Heart right ventricle (tissue), 16 donors: ENCODE results near the gene TMPRSS9. TPM values are rescaled to one million over a fixed set of nuclear protein-coding genes. Genes with fewer than 3 reads are reported as not detected.

Experiments
- ATAC-seq, 8 donors: fragments of 200-7000 bp; cut with Tn5 transposase; one replicate each; pipeline ENCODE4 v1.9.1; 2020; ENCODE audit warnings: mild to moderate bottlenecking in 8 of 8, moderate library complexity in 8 of 8, moderate number of reproducible peaks in 1 of 8
- DNase-seq, 2 donors: peaks; one replicate each; pipeline ENCODE4 v3.0.0-alpha.2; 2020
- H3K27ac ChIP-seq, 10 donors: fragments of 200-600 bp; sonication (generic) in 2 of 10; one replicate each; pipeline versions ENCODE4 v1.5.0 to v1.8.0; 2020 to 2022; ENCODE audit warnings: mild to moderate bottlenecking in 3 of 10
- H3K27me3 ChIP-seq, 7 donors: fragments of 200-600 bp; one replicate each; pipeline ENCODE4 v1.8.0; 2021 to 2022; ENCODE audit warnings: mild to moderate bottlenecking in 2 of 7
- H3K36me3 ChIP-seq, 9 donors: fragments of 200-600 bp; sonication (generic) in 1 of 9; one replicate each; pipeline versions ENCODE4 v1.5.0 to v1.8.0; 2020 to 2022; ENCODE audit warnings: mild to moderate bottlenecking in 2 of 9
- H3K4me1 ChIP-seq, 9 donors: fragments of 200-600 bp; sonication (generic) in 1 of 9; one replicate each; pipeline versions ENCODE4 v1.5.0 to v1.8.0; 2020 to 2022; ENCODE audit warnings: mild to moderate bottlenecking in 4 of 9
- H3K4me3 ChIP-seq, 10 donors: fragments of 200-600 bp; sonication (generic) in 2 of 10; one replicate each; pipeline versions ENCODE4 v1.5.0 to v1.8.0; 2020 to 2022; ENCODE audit warnings: mild to moderate bottlenecking in 7 of 10, moderate library complexity in 2 of 10
- H3K9me3 ChIP-seq, 11 donors: fragments of 200-600 bp in 10 of 11; sonication (generic) in 2 of 11; one replicate each; pipeline versions ENCODE4 v1.5.0 to v1.8.0; 2013 to 2022; ENCODE audit warnings: mild to moderate bottlenecking in 2 of 11, control low read depth in 1 of 11, moderate library complexity in 1 of 11
- CTCF ChIP-seq, 9 donors: fragments of 200-600 bp; sonication (generic) in 2 of 9; IDR thresholded peaks; one replicate each; pipeline versions ENCODE4 v1.5.0 to v1.8.0; 2021 to 2022; ENCODE audit warnings: antibody characterized with exemption in 9 of 9, mild to moderate bottlenecking in 5 of 9, moderate library complexity in 1 of 9
- WGBS, 2 donors: extraction: QIAGEN DNeasy Blood & Tissue Kit; methylation state at CpG; one replicate each; pipeline ENCODE4 v1.1.7; 2013; ENCODE audit warnings: inconsistent platforms in 1 of 2; 5-methylcytosine and 5-hydroxymethylcytosine counted together
- intact Hi-C, 10 donors: fragments of 100-400 bp; cut with DNase I; formaldehyde crosslinking; loops; one replicate each; pipeline versions ENCODE4 v1.11.1 to v1.14.2; 2022
- polyA plus RNA-seq, 2 donors: library from polyadenylated mRNA; stranded (reverse); fragments of 200-250 nt; gene quantifications; one replicate each; pipeline ENCODE4 v1.2.3, GENCODE V29; 2013
- total RNA-seq, 10 donors: library from RNA; stranded (reverse); fragmentation: NEBNext Ultra II Directional in 3 of 10; extraction: Animal tissue kit (Norgen Biotek cat#: 25700) in 3 of 10; gene quantifications; one replicate each; pipeline versions ENCODE4 v1.2.1 to v1.2.4, GENCODE V29; 2021 to 2023
- donor health status: Arrhythmogenic right ventricular cardiomyopathy.
- donor health status: ischemic (EF 13 %, LVEDD 7.1; RV severe dilation, severe dysfunction).
- donor health status: healthy with polysubstance abuse.
- donor health status: DM: no; HTN: yes; CAD: no.
- donor health status: DM: no; HTN: no; CAD: no.
- donor health status: ischemic (EF 25% LVEDD 6.9; RV normal size, moderate dysfunction).
- donor health status: ischemic (EF 25% LVEDD 5.7; RV mildly dilated, moderate dysfunction).
- donor health status: healthy.
- donor health status: DM: yes; HTN: yes; CAD: no.
- donor health status: Ischemic cardiomyopathy.
- donor health status: ischemic (EF 35%, LVEDD 5.7; RV mildly dilated, moderate dysfunction).
- donor health status: nonischemic (EF 11% LVEDD 7.7; RV severe dilation, severe dysfunction).
- donor health status: DM: yes; HTN: yes; CAD: no.
- donor health status: PGD.
- donor health status: ischemic (EF 29% LVEDD 5.4; RV normal size, mild dysfunction).
- donor health status: nonischemic (EF 23%, LVEDD 6.1; RV moderate dilation, normal function).

Gene TMPRSS9
- total and polyA plus RNA-seq, 12 donors = 0.01 TPM; not detected in 11

- intact Hi-C loops = no loop called here
- Histone ChIP-seq H3K4me3 (peak overlapping the region in 1 of 10 donors; percentile 95), H3K27ac (peak overlapping the region in 2 of 10 donors; percentile 24 to 58), H3K4me1 (peaks cover 13 to 50% (median 32%) of the 10 kb centered on the region in 9 donors), H3K9me3 (no peaks in the 10 kb centered on the region), H3K27me3 (no peaks in the 10 kb centered on the region), H3K36me3 (peaks cover 0 to 23% (median 0%) of the 10 kb centered on the region in 9 donors)
- no peak for DNase-seq
- no peak for ATAC-seq
- 90 to 93% methylated on average over 46 of the region's 46 CpGs for WGBS, 2 donors
- TF ChIP-seq CTCF (IDR thresholded peaks at IDR 0.05) = no peak
Measured at GRCh38 chr19:2423915-2424685, 64.0 kb downstream of the TMPRSS9 start.

GRCh38 chr19:2424686-2425621 lies 64.9 kb downstream of the TMPRSS9 start:
- 39 to 53% methylated on average over 89 to 101 of the region's 101 CpGs for WGBS, 2 donors
- no peaks in the 10 kb centered on the region for H3K9me3 ChIP-seq
- no peaks in the 10 kb centered on the region for H3K27me3 ChIP-seq
- no peak overlapping the region for H3K27ac ChIP-seq
- intact Hi-C loops = no loop called here
- peaks cover 13 to 55% (median 35%) of the 10 kb centered on the region in 9 donors for H3K4me1 ChIP-seq
- peak overlapping the region in 6 of 10 donors; percentile 9 to 99 (median 21) for H3K4me3 ChIP-seq
- DNase-seq (peak in 1 of 2 donors; percentile 47), ATAC-seq (peak in 1 of 8 donors; percentile 4)
- TF ChIP-seq CTCF (IDR thresholded peaks at IDR 0.05) = peak in 4 of 9 donors; percentile 8 to 26 (median 20)
- H3K36me3 ChIP-seq = peaks cover 0 to 23% (median 0%) of the 10 kb centered on the region in 9 donors

- H3K4me3 ChIP-seq = peak overlapping the region in 9 of 10 donors; percentile 71 to 99 (median 79)
- intact Hi-C loops = no loop called here
- ATAC-seq (no peak), DNase-seq (no peak)
- H3K4me1 ChIP-seq = peaks cover 13 to 55% (median 35%) of the 10 kb centered on the region in 9 donors
- no peak for TF ChIP-seq CTCF (IDR thresholded peaks at IDR 0.05)
- H3K27ac ChIP-seq = no peak overlapping the region
- H3K36me3 ChIP-seq = peaks cover 0 to 30% (median 3%) of the 10 kb centered on the region in 9 donors
- 74 to 78% methylated on average over 29 of the region's 29 CpGs for WGBS, 2 donors
- H3K9me3 ChIP-seq = no peaks in the 10 kb centered on the region
- no peaks in the 10 kb centered on the region for H3K27me3 ChIP-seq
Measured at GRCh38 chr19:2425622-2426581, 65.8 kb downstream of the TMPRSS9 start.
